DOHH2 (cell line): ENCODE results near the gene HAL.

Source experiments
- EZH2phosphoT487 ChIP-seq: fragments of 200-600 bp; sonication (generic); IDR thresholded peaks from 2 replicates; pipeline ENCODE4 v1.6.1; 2017; ENCODE audit warnings: borderline replicate concordance, mild to moderate bottlenecking, antibody characterized with exemption, low read length, moderate library complexity, mixed read lengths
- TF ChIP-seq, protein P1 (sequence below): fragments of 200-600 bp; sonication (generic); IDR thresholded peaks from one replicate; pipeline ENCODE4 v1.5.1; 2014; ENCODE audit warnings: antibody characterized with exemption, mild to moderate bottlenecking, low read depth, low read length; ENCODE audit not compliant: poor library complexity, severe bottlenecking

DNA sequence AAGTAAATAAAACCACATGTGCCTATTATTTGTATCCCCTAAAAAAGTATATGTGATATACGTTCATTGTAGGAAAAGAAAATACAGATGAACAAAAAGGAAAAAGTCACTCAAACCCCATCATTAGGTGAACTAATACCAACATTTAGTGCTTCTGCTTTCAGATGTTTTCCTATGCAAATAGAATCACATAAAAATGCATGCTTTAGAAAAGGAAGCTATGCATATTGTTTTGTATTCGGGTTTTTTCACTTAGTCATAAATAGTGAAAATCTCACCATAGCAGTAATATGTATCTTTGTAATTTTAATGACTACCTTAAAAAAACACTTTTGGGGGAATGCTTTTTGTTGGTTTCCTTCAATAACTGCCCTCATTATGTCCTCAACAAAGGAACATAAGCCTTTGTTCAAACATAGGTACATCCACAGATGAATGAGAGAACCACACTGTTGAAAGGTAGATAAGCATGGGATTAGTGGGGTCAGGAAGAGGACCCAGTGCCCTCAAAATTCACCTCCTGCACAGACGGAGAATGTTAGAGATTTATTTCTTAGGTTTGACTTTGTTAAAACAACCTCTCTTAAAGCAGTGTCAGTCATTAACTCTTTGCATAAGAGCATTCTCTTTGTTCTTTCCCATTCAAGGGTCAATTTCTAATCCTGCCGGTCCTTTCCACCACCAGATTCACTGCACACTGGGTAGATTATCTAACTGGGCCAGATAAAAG is 46.5 kb downstream of the HAL start:
- TF ChIP-seq, protein P1, sequence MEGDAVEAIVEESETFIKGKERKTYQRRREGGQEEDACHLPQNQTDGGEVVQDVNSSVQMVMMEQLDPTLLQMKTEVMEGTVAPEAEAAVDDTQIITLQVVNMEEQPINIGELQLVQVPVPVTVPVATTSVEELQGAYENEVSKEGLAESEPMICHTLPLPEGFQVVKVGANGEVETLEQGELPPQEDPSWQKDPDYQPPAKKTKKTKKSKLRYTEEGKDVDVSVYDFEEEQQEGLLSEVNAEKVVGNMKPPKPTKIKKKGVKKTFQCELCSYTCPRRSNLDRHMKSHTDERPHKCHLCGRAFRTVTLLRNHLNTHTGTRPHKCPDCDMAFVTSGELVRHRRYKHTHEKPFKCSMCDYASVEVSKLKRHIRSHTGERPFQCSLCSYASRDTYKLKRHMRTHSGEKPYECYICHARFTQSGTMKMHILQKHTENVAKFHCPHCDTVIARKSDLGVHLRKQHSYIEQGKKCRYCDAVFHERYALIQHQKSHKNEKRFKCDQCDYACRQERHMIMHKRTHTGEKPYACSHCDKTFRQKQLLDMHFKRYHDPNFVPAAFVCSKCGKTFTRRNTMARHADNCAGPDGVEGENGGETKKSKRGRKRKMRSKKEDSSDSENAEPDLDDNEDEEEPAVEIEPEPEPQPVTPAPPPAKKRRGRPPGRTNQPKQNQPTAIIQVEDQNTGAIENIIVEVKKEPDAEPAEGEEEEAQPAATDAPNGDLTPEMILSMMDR, result no peak
- TF ChIP-seq EZH2phosphoT487, result no peak
